A549 (cell line): ENCODE measurements around the gene SCARB2.

Source experiments
- CEBPB ChIP-seq, 2 experiments: fragments of >200 bp in 1 of 2; sonication (Bioruptor Twin) in 1 of 2; formaldehyde crosslinking in 1 of 2; IDR thresholded peaks; 2 replicates each; pipeline ENCODE4 v1.6.1; 2012 to 2016
- TF ChIP-seq, protein P1 (sequence below): fragments of >200 bp; sonication (Bioruptor Twin); formaldehyde crosslinking; IDR thresholded peaks from 3 replicates; pipeline ENCODE4 v1.5.1; 2016
- TF ChIP-seq, protein P2 (sequence below): IDR thresholded peaks from 2 replicates; pipeline ENCODE4 v1.6.1; 2012

DNA sequence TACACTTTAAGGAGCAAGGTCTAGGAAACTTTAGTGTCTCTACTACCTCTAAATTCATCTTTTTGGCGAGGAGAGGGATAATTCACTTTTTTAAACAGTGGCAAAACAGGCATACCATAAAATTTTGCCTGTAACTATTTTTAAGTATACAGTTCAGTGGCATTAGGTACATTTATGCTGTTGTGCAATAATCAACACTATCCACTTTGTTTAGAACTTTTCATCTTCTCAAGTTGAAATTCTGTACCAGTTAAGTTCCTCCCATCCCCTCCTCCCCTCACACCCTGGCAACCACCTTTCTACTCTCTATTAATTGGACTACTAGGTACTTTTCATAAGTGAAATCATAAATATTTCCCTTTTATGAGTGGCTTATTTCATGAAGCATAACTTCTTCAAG, 96.8 kb downstream of the SCARB2 start:
- TF ChIP-seq, protein P1, sequence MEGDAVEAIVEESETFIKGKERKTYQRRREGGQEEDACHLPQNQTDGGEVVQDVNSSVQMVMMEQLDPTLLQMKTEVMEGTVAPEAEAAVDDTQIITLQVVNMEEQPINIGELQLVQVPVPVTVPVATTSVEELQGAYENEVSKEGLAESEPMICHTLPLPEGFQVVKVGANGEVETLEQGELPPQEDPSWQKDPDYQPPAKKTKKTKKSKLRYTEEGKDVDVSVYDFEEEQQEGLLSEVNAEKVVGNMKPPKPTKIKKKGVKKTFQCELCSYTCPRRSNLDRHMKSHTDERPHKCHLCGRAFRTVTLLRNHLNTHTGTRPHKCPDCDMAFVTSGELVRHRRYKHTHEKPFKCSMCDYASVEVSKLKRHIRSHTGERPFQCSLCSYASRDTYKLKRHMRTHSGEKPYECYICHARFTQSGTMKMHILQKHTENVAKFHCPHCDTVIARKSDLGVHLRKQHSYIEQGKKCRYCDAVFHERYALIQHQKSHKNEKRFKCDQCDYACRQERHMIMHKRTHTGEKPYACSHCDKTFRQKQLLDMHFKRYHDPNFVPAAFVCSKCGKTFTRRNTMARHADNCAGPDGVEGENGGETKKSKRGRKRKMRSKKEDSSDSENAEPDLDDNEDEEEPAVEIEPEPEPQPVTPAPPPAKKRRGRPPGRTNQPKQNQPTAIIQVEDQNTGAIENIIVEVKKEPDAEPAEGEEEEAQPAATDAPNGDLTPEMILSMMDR = no peak
- TF ChIP-seq CEBPB (IDR thresholded peaks at IDR 0.05) = no peak
- TF ChIP-seq, protein P2, sequence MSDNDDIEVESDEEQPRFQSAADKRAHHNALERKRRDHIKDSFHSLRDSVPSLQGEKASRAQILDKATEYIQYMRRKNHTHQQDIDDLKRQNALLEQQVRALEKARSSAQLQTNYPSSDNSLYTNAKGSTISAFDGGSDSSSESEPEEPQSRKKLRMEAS = no peak
